WTC11 (cell line): ENCODE measurements around the gene ISOC2. TPM values are rescaled to one million over a fixed set of nuclear protein-coding genes. Genes with fewer than 3 reads are reported as not detected.

ENCODE experiments used
- ATAC-seq: fragments of 200-7000 bp; cut with Tn5 transposase; 2 replicates; pipeline ENCODE4 v1.10.0; 2021; ENCODE audit warnings: mild to moderate bottlenecking, moderate library complexity
- CTCF ChIA-PET: fragments of 300-600 bp; sonication (Branson Sonifier 250); formaldehyde crosslinking; loops from one replicate; lab custom pipeline; 2021; ENCODE audit warnings: antibody characterized with exemption; lab: Charles Lee
- POLR2A ChIA-PET: fragments of 350-600 bp; sonication (Branson Sonifier 250); formaldehyde crosslinking; loops from one replicate; lab custom pipeline; 2021; ENCODE audit warnings: antibody characterized with exemption; lab: Charles Lee
- DNase-seq: peaks from one replicate; pipeline ENCODE4 v3.0.0; 2021; ENCODE audit warnings: low spot score
- H3K27ac Mint-ChIP-seq: 2 replicates; pipeline ENCODE4 v1.8.0; 2021; ENCODE audit warnings: mixed read lengths
- H3K27me3 Mint-ChIP-seq: 2 replicates; pipeline ENCODE4 v1.8.0; 2021; ENCODE audit warnings: low read depth, mild to moderate bottlenecking, moderate library complexity, mixed read lengths
- H3K36me3 Mint-ChIP-seq: 2 replicates; pipeline ENCODE4 v1.8.0; 2021; ENCODE audit warnings: mixed read lengths
- H3K4me1 Mint-ChIP-seq: 2 replicates; pipeline ENCODE4 v1.8.0; 2022; ENCODE audit warnings: mixed read lengths
- H3K4me3 Mint-ChIP-seq: 2 replicates; pipeline ENCODE4 v1.8.0; 2021; ENCODE audit warnings: mild to moderate bottlenecking, moderate library complexity, mixed read lengths
- H3K9me3 Mint-ChIP-seq: 2 replicates; pipeline ENCODE4 v1.8.0; 2021; ENCODE audit warnings: mixed read lengths
- ATF6 ChIP-seq: sonication (generic); formaldehyde crosslinking; IDR thresholded peaks from 2 replicates; pipeline ENCODE4 v1.8.1; 2023; ENCODE audit warnings: mild to moderate bottlenecking, missing genetic modification reagents
- CBFB ChIP-seq: sonication (generic); formaldehyde crosslinking; IDR thresholded peaks from 2 replicates; pipeline ENCODE4 v1.8.1; 2022; ENCODE audit warnings: mild to moderate bottlenecking, low read depth, missing genetic modification reagents
- CREM ChIP-seq: sonication (generic); formaldehyde crosslinking; IDR thresholded peaks from 2 replicates; pipeline ENCODE4 v1.8.1; 2022; ENCODE audit warnings: mild to moderate bottlenecking, missing genetic modification reagents, moderate library complexity
- CTCF ChIP-seq: fragments of 200-600 bp; IDR thresholded peaks from 2 replicates; pipeline ENCODE4 v1.8.0; 2022; ENCODE audit warnings: antibody characterized with exemption
- ESRRA ChIP-seq: sonication (generic); formaldehyde crosslinking; IDR thresholded peaks from 2 replicates; pipeline ENCODE4 v1.8.1; 2022; ENCODE audit warnings: mild to moderate bottlenecking, missing genetic modification reagents, borderline replicate concordance
- ETV6 ChIP-seq: sonication (generic); formaldehyde crosslinking; IDR thresholded peaks from 2 replicates; pipeline ENCODE4 v1.8.1; 2022; ENCODE audit warnings: mild to moderate bottlenecking, missing genetic modification reagents
- GTF2I ChIP-seq: fragments of 250-450 bp; sonication (Bioruptor Pico); conservative IDR thresholded peaks from 2 replicates; pipeline ENCODE4 v1.4.0; 2021; ENCODE audit warnings: mild to moderate bottlenecking
- IRF2 ChIP-seq: sonication (generic); formaldehyde crosslinking; IDR thresholded peaks from 2 replicates; pipeline ENCODE4 v1.8.0; 2022; ENCODE audit warnings: low read depth, missing genetic modification reagents, borderline replicate concordance
- JAZF1 ChIP-seq: fragments of 250-450 bp; sonication (Bioruptor Pico); IDR thresholded peaks from 2 replicates; pipeline ENCODE4 v1.9.0; 2021; ENCODE audit warnings: moderate library complexity, mild to moderate bottlenecking, inconsistent platforms
- NR3C1 ChIP-seq: sonication (generic); formaldehyde crosslinking; conservative IDR thresholded peaks from 2 replicates; pipeline ENCODE4 v1.8.1; 2023; ENCODE audit warnings: low read depth, mild to moderate bottlenecking, missing genetic modification reagents
- SMAD4 ChIP-seq: sonication (generic); formaldehyde crosslinking; IDR thresholded peaks from 2 replicates; pipeline ENCODE4 v1.8.0; 2022; ENCODE audit warnings: mild to moderate bottlenecking, missing genetic modification reagents
- SOX15 ChIP-seq: fragments of 250-450 bp; sonication (Bioruptor Pico); IDR thresholded peaks from 2 replicates; pipeline ENCODE4 v1.9.0; 2021; ENCODE audit warnings: mild to moderate bottlenecking
- ZNF281 ChIP-seq: sonication (generic); formaldehyde crosslinking; IDR thresholded peaks from 2 replicates; pipeline ENCODE4 v1.8.0; 2023; ENCODE audit warnings: mild to moderate bottlenecking, missing genetic modification reagents
- ZNF396 ChIP-seq: fragments of 250-450 bp; sonication (Bioruptor Pico); IDR thresholded peaks from 2 replicates; pipeline ENCODE4 v1.8.0; 2021; ENCODE audit warnings: mild to moderate bottlenecking, moderate library complexity, borderline replicate concordance
- ZNF416 ChIP-seq: fragments of 250-450 bp; sonication (Bioruptor Pico); IDR thresholded peaks from 2 replicates; pipeline ENCODE4 v1.9.0; 2021; ENCODE audit warnings: mild to moderate bottlenecking, inconsistent platforms
- total RNA-seq: library from RNA; stranded (reverse); gene quantifications from 3 replicates; pipeline ENCODE4 v1.2.3, GENCODE V29; 2021
- TF ChIP-seq, protein P1 (sequence below): sonication (generic); formaldehyde crosslinking; IDR thresholded peaks from 2 replicates; pipeline ENCODE4 v1.8.0; 2022; ENCODE audit warnings: missing genetic modification reagents
- TF ChIP-seq, protein P2 (sequence below): fragments of 250-450 bp; sonication (Bioruptor Pico); IDR thresholded peaks from 2 replicates; pipeline ENCODE4 v1.8.0; 2021; ENCODE audit warnings: mild to moderate bottlenecking
- TF ChIP-seq, protein P3 (sequence below): sonication (generic); formaldehyde crosslinking; IDR thresholded peaks from 2 replicates; pipeline ENCODE4 v1.8.0; 2022; ENCODE audit warnings: mild to moderate bottlenecking, missing genetic modification reagents

ISOC2 gene
- total RNA-seq, 1 experiment from 2014 or later, result 96.3 TPM

DNA sequence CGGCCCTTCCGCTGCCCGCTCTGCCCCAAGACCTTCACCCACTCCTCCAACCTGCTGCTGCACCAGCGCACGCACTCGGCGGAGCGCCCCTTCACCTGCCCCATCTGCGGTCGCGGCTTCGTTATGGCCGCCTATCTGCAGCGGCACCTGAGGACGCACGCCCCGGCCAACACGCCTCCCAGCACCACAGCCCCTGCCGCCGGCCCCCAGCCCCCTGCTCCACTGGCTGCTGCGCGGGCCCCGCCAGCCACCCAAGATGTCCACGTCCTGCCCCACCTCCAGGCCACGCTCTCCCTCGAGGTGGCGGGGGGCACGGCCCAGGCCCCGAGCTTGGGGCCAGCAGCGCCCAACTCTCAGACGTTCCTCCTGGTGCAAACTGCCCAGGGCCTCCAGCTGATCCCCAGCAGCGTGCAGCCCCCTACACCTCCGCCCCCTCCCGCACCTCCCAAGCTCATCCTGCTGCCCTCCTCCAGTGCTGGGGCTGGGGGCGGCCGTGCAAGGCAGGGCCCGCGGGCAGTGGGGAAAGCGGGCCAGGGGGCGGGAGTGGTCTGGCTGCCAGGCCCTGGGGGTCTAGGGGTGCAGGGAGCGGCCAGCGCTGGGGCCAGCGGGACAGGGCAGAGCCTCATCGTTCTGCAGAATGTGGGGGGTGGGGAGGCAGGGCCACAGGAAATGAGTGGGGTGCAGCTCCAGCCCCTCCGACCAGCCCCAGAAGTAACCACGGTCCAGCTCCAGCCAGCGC lies 21.7 kb upstream of the ISOC2 start (continued):
- no peak for TF ChIP-seq CTCF
- TF ChIP-seq ZNF396 (CRISPR knock-in tag), result no peak
- no peak for TF ChIP-seq SOX15 (CRISPR knock-in tag)

- ATAC-seq (no peak), DNase-seq (no peak)
- no peaks in the 10 kb centered on the region for H3K36me3 Mint-ChIP-seq
- ChIA-PET POLR2A (no interaction called here), CTCF (interaction anchor here (0.6 to 13.5 kb wide), 5 partner anchors 15 to 125 kb away, joined by 3 to 96 read pairs (median 13); no protein-coding TSS in a partner anchor)
- no peaks in the 10 kb centered on the region for H3K9me3 Mint-ChIP-seq
- H3K4me3 Mint-ChIP-seq, result no peak overlapping the region
- no peaks in the 10 kb centered on the region for H3K27me3 Mint-ChIP-seq
- no peak overlapping the region for H3K27ac Mint-ChIP-seq
- H3K4me1 Mint-ChIP-seq, result peaks cover 23% of the 10 kb centered on the region
- TF ChIP-seq, protein P1, sequence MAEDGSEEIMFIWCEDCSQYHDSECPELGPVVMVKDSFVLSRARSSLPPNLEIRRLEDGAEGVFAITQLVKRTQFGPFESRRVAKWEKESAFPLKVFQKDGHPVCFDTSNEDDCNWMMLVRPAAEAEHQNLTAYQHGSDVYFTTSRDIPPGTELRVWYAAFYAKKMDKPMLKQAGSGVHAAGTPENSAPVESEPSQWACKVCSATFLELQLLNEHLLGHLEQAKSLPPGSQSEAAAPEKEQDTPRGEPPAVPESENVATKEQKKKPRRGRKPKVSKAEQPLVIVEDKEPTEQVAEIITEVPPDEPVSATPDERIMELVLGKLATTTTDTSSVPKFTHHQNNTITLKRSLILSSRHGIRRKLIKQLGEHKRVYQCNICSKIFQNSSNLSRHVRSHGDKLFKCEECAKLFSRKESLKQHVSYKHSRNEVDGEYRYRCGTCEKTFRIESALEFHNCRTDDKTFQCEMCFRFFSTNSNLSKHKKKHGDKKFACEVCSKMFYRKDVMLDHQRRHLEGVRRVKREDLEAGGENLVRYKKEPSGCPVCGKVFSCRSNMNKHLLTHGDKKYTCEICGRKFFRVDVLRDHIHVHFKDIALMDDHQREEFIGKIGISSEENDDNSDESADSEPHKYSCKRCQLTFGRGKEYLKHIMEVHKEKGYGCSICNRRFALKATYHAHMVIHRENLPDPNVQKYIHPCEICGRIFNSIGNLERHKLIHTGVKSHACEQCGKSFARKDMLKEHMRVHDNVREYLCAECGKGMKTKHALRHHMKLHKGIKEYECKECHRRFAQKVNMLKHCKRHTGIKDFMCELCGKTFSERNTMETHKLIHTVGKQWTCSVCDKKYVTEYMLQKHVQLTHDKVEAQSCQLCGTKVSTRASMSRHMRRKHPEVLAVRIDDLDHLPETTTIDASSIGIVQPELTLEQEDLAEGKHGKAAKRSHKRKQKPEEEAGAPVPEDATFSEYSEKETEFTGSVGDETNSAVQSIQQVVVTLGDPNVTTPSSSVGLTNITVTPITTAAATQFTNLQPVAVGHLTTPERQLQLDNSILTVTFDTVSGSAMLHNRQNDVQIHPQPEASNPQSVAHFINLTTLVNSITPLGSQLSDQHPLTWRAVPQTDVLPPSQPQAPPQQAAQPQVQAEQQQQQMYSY (CRISPR knock-in tag), result no peak
- TF ChIP-seq ZNF416 (CRISPR knock-in tag) (no peak), ZNF396 (CRISPR knock-in tag) (no peak), SMAD4 (CRISPR knock-in tag) (no peak), GTF2I (CRISPR knock-in tag) (no peak), NR3C1 (no peak), ETV6 (CRISPR knock-in tag) (no peak), ESRRA (no peak), CBFB (CRISPR knock-in tag) (no peak), IRF2 (CRISPR knock-in tag) (no peak), ATF6 (no peak), CTCF (no peak), CREM (CRISPR knock-in tag) (no peak), ZNF281 (CRISPR knock-in tag) (no peak), JAZF1 (CRISPR knock-in tag) (no peak)
- TF ChIP-seq, protein P2, sequence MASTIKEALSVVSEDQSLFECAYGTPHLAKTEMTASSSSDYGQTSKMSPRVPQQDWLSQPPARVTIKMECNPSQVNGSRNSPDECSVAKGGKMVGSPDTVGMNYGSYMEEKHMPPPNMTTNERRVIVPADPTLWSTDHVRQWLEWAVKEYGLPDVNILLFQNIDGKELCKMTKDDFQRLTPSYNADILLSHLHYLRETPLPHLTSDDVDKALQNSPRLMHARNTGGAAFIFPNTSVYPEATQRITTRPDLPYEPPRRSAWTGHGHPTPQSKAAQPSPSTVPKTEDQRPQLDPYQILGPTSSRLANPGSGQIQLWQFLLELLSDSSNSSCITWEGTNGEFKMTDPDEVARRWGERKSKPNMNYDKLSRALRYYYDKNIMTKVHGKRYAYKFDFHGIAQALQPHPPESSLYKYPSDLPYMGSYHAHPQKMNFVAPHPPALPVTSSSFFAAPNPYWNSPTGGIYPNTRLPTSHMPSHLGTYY, result no peak
- TF ChIP-seq, protein P3, sequence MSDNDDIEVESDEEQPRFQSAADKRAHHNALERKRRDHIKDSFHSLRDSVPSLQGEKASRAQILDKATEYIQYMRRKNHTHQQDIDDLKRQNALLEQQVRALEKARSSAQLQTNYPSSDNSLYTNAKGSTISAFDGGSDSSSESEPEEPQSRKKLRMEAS, result no peak
Measured at GRCh38 chr19:55482156-55482961, 20.9 kb upstream of the ISOC2 start.
